Anterior cingulate cortex (tissue), 58 donors: ENCODE data around the gene TXLNG.

ENCODE experiments used
- DNase-seq, 58 donors: peaks; one replicate each; lab custom pipeline; 2025; lab: John Stamatoyannopoulos, UW

The TXLNG gene

GRCh38 chrX:16870095-16870861 is 84.0 kb downstream of the TXLNG start, which contains the start of gene RBBP7:
TSS of gene RBBP7 (minus strand) at chrX:16870362. CDS start at chrX:16870053, 309 bp downstream.
- peak; percentile 12 to 94 (median 86) for DNase-seq

DNA sequence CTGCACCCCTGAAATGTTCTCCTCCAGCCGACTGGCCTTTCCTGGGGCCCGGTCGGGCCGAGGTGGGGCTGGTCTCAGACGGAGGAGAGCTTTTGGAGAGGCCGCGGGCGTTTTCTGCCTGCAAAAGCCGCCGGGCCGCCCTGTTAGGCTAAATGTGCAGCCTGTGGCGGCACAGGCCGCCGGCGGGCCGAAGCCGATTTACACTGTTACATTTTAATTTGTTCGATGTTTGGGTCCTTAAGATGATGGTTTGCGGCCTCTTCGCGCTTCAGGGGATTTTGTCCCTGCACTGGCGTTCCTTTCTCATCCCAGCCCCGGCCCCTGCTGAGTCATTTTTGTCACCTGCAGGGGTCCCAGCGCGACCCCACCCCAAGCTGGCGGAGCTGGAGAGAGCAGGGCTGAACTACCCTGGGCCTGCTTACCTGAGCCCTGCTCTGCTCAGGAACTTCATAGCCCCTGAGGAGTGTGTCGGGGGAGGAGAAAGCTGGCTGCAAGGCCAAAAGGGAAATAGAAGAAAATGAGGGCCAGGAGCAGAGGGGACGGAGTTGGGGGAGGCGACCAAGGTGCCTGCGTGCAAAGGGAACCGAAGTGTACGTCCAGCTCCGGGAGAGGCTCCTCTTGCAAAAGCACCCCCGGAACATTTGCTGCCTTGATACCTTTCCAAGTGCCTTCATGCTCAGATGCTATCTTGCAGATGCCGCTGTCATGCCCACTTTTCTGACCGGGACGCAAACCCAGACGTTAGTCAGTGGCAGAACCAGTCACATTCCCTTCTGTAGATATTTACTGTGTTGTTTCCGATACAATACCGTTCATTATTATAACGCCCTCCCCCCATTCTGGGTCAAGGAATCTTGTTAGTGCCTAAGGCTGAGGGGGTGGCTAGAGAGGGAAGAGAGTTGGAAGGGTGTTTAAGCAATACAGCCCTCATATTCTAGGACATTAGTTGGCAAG is 84.9 kb downstream of the TXLNG start:
- peak in 48 of 58 donors; percentile 0 to 61 (median 22) for DNase-seq

GRCh38 chrX:16873106-16873505 is 86.8 kb downstream of the TXLNG start:
- DNase-seq, result no peak

- no peak for DNase-seq
These were observed 88.3 kb downstream of the TXLNG start for GRCh38 chrX:16874458-16875095.

DNA sequence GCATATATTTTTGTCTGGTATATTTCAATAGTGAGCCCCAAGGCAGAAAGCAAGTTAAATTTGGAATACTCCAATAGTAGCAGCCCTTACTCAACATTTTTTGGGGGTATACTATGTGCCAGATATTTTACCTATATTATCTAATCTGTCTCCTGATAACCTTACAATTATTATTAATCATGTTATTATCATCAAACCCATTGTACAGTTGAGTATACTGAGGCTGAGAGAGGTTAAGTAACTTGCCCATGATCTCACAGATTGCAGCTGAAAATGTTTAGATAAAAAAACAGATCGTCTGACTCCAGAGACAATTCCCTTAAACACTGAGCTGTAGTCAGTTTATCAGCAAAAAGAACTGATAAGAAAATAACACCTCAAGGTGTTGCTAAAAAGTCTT is 90.4 kb downstream of the TXLNG start:
- DNase-seq, result no peak

DNA sequence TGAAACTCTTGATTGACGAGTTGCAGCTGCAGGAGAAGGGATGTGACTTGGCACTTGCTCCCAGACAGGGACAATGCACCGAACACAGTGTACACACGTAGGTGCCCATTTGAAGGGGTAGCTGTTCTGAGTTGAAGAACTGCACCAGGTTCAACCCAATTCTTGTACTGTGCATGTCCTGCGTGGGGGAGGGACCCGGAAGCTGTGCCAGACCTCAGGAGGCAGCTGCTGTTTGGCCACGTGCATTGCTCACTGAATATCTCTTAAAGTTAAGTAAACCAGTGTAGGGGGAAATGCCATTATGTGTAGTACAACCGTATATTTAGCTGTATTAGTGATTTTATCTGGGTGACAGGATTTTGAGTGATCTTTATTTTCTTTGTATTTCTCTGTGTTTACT is 95.9 kb downstream of the TXLNG start:
- peak in 24 of 58 donors; percentile 0 to 37 (median 2) for DNase-seq

DNA sequence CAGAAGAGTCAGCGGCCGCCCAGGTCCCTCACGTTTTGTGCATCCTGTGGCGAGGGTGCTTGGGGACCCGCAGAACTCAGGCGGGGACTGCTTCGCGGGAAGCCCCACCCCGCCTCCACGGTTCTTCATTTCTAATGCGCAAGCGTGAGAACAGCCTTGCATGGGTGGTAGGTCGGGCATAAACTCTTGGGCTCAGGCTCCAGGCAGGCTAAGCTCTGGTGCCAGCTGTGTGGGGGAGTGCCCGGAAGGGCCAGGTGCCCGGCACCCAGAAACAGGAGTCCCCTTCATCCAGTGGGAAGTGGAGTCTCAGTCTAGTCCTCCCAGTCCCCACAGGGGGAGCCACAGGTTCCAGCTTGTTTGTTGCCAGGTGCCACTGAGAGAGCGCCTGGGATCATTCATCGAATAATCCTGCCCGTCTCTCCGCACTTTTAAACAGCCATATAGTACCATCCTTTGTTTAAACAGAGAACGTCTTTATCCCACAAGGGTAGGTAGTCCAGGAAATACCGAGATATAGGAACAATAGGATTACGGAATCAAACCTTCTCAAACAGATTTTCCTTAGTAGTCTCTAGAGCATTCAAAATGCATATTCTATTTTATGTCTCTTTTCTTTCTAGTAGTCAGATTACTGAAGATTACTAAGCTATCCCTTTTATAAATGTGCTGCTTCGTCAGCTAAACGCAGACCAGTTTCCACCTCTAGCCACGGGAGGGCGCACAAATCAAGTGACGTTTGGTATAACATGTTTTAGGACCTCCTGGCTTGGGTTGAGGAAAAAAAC is 96.6 kb downstream of the TXLNG start:
- DNase-seq, result peak in 56 of 58 donors; percentile 1 to 57 (median 30)

- no peak for DNase-seq
These were observed 97.2 kb downstream of the TXLNG start for GRCh38 chrX:16883487-16883804.

DNA sequence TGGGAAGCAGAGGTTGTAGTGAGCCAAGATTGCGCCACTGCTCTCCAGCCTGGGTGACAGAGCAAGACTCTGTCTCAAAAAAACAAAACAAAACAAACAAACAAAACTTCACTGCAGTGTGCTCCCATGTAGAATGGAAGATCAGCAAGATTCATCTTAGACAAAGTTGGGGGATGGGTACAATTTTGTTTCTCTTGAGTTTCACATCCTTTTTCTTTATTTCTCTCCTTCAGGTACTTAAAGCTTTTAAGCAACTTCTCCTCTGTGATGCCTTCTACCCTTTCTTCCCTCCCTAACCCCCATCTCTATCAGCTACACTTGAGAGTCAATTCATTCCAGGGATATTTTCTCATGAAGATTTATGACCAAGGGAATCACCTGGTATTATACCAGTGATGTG is 99.4 kb downstream of the TXLNG start:
- no peak for DNase-seq

DNA sequence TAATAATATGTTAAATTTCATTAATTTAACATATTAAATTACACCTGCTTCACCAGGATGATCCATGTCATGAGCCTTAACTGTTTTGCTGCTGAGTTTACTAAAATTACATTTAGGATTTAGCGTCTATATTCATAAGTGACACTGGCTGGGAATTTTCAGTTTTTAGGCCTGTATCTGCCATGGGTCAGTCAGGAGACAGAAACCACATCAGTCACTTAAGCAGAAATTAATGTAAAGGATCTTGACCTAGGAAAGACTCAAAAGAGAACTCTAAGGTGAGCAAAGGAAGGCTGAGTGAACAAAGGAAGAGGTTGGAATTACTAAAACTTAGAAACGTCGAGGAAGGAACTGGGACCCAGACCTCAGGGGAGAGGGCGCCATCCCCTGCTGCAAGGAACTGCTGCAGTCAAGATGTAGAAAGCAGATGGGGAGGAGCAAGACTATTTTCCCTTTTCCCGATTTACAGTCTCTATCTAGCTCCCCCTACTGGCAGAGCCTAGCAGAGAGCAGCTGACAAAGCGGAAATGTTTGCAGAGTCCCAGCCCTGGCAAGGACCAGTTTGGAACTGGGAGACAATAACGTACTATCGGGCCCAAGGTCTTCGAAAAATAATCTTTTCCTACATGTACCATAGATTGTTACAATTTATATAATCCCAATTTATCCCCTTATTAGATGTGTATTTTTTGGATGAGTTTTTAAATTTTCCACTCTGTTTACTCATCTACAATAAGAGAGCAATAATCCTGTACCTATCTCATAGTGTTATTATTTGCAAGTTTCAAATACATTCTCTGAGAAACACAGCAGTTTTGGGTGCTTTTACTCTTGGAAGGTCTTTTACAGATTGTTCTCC is 106.5 kb downstream of the TXLNG start:
- peak in 48 of 58 donors; percentile 0 to 72 (median 22) for DNase-seq
